Measurements from ENCODE around the gene RAB33B.

GRCh38 chr4:139501527-139501926 lies 47.6 kb downstream of the RAB33B start:
- TF ChIP-seq POLR2A (IDR thresholded peaks at IDR 0.05; ENCODE audit: low read length) = no peak
- no peak for TF ChIP-seq GATA1 (IDR thresholded peaks at IDR 0.05; ENCODE audit: low read depth, low read length)
